ENCODE data around the gene BACE2.

The BACE2 gene

DNA sequence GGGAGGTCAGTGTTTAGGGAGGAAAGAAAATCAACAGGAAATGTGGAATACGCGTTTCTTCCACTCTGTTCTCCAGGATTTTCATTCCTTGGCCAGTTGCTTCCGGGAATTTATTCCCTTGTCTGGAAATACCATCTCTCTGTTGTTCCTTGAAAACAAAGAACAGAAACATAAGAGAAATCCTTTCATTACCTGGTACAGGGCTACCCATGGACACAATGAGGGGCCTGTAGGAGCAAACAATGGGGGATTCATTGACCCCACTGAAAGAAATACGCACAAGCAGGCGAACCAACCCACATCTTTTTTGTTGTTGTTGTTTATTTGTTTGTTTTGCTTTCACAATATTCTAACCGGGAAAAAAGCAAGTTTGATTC lies 20.0 kb upstream of the BACE2 start:
- no peak for DNase-seq (ENCODE audit: low read depth in 4 of 4, low spot score in 1 of 4)

DNA sequence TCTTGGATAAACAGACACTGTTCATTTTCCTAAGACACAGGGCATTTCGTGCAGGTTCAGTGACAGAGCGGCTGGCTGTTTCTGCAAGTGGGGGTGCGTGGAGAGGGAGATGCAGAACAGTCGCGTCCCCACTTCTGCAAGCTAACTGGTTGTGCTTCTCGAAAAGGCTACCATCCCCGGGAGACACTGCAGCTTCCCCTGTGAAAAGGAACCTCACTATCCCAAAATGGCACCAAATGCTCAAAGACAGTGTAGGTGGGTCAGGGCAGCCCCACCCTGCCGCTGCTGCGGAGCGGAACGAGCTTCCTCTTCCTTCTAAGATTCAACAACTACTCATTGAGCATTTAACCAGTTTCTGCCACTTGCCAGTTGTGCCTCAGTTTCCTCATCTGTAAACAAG lies 19.2 kb upstream of the BACE2 start:
- no peak for DNase-seq (ENCODE audit: low read depth in 4 of 4, low spot score in 1 of 4)

DNA sequence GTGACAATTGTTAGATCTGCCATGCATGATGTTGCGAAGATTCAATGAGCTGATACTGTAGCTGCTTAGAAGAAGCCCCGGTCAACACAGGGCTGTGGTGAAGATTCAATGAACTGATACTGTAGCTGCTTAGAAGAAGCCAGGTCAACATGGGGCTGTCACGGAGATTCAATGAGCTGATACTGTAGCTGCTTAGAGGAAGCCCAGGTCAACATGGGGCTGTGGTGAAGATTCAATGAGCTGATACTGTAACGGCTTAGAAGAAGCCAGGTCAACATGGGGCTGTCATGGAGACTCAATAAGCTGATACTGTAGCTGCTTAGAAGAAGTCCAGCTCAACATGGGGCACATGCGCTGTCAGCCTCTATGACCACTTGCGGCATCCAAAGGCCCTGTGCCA lies 18.8 kb upstream of the BACE2 start:
- no peak for DNase-seq (ENCODE audit: low read depth in 4 of 4, low spot score in 1 of 4)

DNA sequence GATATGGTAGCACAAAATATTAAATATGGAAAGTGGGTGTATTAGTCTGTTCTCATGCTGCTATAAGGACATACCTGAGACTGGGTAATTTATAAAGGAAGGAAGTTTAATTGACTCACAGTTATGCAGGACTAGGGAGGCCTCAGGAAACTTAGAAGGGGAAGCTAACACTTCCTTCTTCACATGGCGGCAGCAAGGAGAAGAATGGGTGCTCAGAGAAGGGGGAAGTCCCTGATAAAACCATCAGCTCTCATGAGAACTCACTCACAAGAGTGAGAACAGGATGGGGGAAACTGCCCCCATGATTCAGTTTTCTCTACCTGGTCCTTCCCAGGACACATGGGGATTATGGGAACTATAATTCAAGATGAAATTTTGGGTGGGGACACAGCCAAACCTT lies 15.8 kb upstream of the BACE2 start:
- no peak for DNase-seq (ENCODE audit: low read depth in 4 of 4, low spot score in 1 of 4)

DNA sequence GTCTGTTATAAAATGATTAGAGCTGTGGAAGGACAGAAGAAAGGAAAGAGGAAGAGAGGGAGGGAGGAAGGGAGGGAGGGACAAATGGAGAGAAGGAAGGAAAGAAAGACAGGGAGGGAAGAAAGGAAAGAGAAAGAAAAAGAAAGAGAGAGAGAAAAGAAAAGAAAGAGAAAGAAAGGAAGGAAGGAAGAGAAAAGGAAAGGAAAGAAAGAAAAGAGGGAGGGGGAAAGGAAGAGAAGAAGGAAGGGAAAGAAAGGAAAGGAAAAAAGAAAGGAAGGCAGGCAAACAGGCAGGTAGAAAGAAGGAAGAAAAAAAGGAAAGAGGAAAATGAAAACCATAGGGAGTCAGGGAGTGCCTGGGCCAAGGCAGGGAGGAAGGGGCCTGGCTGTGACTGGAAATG lies 14.5 kb upstream of the BACE2 start:
- DNase-seq (ENCODE audit: low read depth in 4 of 4, low spot score in 1 of 4): no peak

DNA sequence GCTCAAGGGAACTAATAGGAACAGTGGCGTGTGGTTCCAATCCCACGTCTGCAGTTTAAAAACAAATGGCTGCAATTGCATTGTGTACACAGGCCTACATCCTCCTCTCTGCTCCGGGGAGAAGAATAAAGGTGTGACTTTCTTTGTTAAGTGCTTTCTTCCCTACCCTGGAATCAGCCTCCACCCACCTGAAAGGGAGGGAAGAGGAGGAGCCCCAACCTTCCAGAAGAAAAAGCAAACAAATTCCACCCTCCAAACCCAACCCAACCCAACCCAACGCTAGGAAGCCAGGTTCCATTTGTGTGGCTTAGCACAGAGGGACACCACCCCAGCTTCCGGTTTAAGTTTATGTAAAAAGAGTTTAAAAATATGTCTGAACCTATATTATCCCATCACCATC lies 11.8 kb upstream of the BACE2 start:
- no peak for DNase-seq (ENCODE audit: low read depth in 4 of 4, low spot score in 1 of 4)

DNA sequence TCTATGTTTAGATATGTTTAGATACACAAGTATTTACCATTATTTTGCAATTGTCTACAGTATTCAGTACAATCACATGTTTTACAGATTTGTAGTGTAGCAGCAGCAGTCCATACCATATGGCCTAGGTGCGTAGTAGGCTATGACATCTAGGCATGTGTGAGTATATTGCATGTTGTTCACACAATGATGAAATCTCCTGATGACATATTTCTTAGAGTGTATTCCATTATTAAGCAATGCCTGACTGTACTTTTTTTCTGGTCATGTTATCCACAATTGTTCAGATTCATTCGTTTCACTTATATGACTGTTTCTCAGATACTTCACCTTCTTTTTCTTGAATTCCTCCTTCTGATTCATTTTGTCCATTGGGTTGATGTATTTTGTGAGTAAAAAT lies 9.9 kb upstream of the BACE2 start:
- DNase-seq (ENCODE audit: low read depth in 4 of 4, low spot score in 1 of 4): no peak

DNA sequence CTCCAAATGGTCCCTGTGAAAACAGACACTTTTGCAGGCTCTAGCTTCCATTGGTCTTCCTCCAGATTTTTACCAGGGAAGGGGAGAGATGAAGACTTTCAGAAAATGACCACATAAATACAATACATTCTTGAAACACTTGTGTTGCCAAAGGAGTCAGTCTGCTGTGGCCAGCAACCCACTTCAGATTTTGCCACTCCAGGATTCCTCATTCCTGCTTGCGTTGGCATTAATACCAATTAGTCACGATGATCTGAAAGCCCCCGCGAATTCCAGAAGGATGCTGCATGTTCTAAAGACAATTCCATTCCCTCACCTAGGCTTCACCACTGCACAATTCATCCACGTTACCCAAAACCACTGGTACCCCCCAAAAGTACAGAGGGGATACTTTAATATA lies 7.9 kb upstream of the BACE2 start:
- DNase-seq (ENCODE audit: low read depth in 4 of 4, low spot score in 1 of 4): no peak

DNA sequence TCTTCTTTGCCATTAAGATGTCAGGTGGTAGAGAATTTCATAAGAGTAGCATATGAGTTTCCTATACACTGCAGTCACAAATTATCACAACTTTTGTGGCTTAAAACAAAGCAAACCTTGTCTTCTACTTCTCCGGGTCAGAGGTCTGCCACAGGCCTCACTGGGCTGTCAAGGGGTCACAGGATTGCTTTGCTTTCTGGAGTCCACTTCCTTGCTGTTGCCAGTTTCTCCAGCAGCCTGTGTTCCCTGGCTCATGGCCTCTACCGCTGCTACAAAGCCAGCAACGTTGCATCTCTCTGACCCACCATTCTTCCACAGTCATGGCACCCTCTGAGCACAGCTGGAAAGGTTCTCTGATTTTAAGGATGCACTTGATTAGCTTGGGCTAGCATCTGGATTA lies 6.5 kb upstream of the BACE2 start:
- DNase-seq (ENCODE audit: low read depth in 4 of 4, low spot score in 1 of 4): no peak

DNA sequence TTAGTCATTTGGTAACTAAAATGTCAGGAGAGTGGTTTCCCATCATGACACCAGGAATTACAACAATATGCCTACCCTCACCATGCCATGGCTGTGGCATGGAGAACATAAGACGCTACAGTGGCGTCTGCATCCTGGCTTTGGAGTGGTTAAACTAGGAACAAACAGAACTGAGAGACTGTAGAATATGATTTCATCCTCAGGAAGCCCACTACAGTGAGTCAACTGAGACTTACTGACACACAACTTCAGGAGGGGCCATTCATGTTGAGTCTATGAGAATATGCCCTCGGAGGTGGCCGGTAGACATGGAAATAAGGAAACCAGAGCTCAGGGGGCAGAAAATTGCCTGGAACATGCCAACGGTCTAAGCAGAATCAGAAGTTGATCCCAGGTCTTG lies 5.9 kb upstream of the BACE2 start:
- DNase-seq (ENCODE audit: low read depth in 4 of 4, low spot score in 1 of 4): no peak

DNA sequence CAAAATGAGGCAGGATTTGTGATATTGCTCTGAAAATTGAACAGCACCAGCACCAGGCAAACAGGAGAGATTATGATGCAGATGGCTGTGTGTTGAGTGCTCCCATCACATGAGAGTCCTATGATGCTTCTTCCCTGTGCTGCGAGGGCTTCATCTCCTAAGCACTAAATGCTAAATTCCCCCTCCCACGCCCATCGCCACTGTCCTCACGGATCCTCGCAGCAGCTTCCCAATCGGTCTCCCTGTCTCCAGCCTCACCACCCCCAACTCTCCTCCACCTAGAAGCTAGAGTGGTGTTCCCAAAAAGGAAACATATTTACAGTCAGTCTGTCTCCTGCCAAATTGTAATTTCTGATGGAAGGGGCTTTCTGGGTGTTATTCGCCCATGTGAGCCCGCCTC lies 4.9 kb upstream of the BACE2 start:
- no peak for DNase-seq (ENCODE audit: low read depth in 4 of 4, low spot score in 1 of 4)

DNA sequence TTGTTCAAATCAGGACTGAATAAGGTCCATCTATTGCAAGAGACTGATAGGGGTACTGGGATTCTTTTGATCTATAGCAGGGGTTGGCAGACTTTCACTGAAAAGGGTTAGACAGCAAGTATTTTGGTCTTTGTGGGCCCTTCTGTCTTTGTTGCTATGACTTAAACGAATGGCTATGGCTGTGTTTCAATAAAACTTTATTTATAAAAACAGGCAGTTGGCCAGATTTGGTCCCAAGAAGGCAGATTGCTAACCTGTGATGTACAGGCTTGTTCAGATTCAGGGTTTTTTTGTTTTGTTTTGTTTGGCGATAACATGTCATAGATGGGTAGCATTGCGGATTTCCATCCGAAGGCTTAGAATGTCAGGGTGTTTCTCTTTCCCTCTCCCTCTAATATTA lies 3.9 kb upstream of the BACE2 start:
- DNase-seq (ENCODE audit: low read depth in 4 of 4, low spot score in 1 of 4): no peak

DNA sequence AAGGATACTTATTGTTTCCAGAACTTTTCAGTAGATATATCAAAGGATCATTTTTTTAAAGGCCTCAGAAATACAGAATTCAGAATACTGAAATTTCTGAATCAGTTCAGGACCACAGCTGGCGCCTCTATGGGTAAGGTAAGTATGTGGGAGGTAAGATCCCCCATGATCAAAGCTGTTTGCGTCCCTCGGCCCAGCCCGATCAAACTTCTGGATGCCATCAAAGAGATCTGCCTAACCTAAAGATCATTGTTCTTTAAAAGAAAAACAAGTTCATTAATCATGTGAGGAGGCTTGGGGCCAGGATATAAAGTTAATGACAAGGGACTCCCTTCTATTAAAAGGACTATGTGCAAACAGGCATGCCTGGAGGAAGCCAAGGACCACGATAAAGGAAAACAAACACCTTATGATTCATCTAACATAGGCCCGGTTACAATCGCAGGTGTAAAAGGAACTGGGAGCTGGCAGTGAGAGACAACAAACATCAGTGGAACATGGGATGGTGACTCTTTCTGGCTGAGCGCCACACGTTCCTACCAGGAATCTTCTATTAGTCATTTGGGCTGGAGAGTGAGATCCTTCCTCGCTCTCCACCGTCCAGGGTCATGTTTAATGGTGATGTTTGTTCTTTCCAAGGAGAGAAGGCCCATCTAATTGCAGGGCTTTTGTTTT lies 2.8 kb upstream of the BACE2 start:
- DNase-seq (ENCODE audit: low read depth in 4 of 4, low spot score in 1 of 4): no peak

DNA sequence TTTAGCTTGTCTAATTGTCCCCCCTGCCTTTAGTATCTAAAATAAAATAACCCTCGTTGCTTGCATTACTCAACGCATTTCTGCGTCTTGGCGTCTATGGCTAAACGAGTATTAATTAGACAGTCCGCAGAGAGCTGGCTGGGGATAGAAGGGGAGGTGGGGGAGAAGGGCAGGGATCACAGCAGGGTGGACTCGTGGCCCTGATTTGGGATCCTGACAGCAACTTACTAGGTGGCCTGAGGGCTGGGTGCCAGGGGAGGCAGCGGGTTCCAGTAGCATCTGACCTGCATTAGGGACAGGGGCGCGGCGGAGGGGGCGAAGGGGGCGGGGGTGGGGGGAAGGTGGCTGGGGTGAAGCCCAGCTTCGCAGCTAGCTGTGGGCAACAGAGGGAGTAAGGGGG lies 1.1 kb upstream of the BACE2 start:
- DNase-seq (ENCODE audit: low read depth in 4 of 4, low spot score in 1 of 4): no peak

DNA sequence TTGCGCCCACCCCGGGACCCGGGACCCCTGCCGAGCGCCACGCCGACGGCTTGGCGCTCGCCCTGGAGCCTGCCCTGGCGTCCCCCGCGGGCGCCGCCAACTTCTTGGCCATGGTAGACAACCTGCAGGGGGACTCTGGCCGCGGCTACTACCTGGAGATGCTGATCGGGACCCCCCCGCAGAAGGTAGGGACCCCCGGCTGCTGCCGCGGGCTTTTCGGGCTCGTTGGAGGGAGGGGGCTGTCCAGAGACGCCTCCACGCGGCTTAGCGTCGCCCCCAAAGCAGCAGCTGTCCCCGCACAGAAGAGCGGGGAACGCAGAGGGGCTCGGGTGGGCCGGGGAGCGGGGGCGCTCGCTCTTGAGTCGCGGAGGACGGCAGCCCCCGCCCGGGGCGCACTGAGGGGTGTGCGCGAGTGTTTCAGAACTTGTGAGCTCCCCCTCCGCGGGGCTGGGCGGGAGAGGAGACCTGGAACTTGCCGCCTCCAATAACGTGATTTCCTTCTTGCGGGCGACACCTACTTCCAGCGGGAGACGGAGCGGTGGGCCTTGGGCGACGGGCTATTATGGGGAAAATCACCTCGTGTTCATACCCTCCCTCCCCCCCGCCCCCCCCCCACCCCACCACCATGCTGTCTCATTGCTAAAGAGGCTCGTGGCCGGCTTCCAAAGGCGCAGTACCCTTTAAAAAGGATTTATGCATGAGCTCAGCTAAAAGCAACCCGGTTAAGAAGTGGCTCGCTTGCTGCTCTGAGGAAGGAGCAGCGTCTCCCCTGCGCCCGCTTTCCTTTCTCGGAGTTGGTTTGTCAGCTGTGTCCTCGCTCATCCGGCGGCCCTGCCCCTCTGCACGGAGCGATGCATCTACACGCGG lies 664 bp downstream of the BACE2 start:
- no peak for DNase-seq (ENCODE audit: low read depth in 4 of 4, low spot score in 1 of 4)

DNA sequence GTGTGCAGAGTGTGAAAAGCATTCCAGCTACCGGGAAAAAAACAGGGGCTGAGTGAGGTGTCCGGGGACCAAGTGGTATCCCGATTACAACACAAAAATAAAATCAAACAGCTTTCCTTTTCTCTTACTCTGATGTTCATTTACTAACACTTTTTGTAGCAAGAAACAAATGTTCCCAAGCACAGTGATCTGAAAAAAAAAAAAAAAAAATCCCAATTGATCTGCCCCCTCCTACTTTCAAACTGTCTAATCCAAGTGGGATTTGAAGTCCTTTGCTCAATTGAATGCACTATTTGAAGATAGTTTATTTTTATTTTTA lies 1.3 kb downstream of the BACE2 start:
- DNase-seq (ENCODE audit: low read depth in 4 of 4, low spot score in 1 of 4): no peak

DNA sequence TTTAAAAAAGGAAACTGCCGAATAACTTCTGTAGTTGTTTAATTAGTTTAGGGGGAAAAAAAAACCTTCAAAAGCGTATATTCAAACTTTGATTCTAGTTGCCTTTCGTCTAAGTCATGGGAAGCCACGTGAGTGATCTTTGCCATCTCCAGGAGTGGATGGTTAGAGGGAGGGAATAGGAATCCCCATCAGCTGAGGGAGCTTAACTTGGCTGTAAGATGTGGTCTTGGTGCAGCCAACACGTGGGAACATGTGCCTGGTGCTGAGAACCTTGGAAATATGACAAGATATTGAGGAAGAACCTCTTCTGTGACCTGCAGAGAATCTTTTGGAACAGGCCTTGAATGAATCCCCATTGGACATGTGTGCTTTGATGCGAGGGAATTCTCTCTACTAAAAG lies 1.7 kb downstream of the BACE2 start:
- DNase-seq (ENCODE audit: low read depth in 4 of 4, low spot score in 1 of 4): no peak

DNA sequence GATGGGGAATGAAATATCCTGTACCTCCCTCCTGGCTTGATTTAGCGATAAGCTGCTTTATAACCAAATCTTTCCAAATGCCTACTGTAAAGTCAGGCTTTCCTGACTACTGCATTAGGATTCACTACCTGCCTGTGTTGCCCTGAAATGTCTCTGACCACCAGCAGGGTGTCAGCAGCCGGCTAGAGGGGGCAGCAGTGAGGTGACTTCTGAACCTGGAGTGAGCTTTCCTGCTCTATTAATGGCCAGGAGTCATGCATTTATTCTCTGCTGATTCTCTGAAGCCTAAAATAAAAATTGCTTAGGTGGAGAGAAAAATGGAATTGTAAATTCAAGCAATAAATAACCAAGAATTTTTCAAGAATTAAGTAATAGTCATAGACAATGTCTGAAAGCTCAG lies 2.5 kb downstream of the BACE2 start:
- no peak for DNase-seq (ENCODE audit: low read depth in 4 of 4, low spot score in 1 of 4)

DNA sequence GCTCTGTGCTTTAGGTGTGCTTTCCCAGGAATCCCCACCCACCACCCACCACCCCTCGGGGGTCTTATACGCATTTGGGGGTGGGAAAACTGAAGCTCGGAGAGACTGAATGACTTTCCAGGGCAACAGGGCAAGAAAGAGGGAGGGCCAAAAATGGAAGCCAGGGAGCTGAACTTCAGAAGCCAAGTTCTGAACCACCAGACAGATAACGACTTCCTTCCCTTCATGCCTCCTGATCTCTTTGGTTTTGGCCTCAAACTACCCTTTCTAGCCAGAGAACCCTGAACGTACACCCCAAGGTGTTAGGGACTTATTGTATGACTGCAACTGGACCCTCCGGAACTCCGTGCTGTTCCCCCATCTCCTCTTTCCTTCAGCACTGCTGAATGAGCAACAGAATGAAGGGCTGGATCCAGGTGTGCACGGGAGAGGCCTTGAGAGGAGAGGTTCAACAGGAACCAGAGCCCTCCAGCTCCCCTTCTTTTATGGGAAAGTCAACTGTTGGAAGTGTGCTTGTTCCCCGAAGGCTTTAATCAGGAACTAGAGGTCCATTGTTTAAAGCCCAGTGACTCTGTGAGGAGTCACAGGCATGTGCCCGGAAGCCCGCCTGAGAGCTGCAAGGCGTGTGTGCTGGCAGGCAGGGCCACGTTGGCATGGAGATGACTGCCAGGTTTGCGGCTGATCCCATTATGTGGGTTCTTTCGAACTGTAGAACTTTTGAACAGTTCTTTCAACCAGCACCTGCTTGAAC lies 3.1 kb downstream of the BACE2 start:
- DNase-seq (ENCODE audit: low read depth in 4 of 4, low spot score in 1 of 4): no peak

DNA sequence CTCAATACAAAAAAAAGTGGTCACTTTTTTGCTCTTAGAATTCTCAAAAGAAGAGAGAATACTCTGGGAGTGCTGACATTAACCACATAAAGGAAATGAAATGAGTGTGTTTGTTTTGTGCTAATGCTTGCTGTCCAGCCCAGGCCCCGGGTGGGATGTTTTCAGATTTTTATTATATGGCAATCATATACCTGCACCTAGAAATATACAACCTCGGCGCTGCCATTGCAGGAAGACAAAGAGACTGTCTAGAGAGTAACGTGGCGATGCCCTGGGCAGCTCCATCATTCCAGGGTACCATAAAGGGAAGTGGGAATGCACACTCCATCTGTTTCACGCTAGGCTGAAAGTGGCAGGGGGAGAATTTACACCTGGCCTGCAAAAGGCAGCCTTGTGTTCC lies 7.1 kb downstream of the BACE2 start:
- DNase-seq (ENCODE audit: low read depth in 4 of 4, low spot score in 1 of 4): no peak

DNA sequence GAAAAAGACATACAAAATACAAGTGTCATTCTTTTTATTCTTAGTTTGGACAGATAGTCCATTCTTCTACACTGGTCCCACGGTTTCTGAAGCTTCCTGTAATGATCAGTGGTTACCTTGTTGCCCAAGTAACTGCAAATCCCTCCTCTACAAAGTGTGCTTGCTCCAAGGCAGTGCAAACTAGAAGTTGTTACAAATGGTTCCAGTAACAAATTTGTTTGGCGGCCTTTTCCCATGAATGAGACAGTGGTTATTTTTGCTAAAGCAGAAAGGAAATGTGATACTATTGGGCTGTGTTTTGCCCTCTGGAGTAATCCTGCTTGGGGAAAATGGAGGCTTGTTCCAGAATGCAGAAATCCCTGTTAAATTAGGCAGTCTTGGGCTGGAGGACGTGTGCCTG lies 8.9 kb downstream of the BACE2 start:
- no peak for DNase-seq (ENCODE audit: low read depth in 4 of 4, low spot score in 1 of 4)

DNA sequence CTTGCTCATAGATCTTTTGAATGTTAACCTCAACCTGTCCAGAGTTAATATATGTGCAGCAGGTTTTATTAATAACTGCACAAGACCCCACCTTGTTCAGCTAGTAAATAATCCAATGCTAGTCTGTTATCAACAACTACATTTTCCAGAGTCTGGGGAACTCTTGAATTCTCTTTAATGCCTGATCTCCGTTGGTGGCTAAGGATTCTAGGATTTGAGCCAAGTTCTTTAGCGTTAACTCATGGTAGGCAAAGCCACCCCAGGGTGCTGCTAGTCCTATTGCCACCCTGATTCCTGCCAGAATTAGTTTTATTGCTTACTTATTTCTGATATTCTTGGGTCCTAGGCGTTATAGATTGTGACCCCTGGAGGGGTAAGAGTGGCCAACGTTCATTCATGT lies 12.8 kb downstream of the BACE2 start:
- no peak for DNase-seq (ENCODE audit: low read depth in 4 of 4, low spot score in 1 of 4)

Measured in stimulated activated CD4-positive, alpha-beta T cell treated with anti-CD3 and anti-CD28 coated beads, Interleukin-1b, Interleukin-23, amount 100 ng/mL, for 24 hours (primary cell).